HG03575 (cell line): Measurements from ENCODE around the gene PTPA.
"Not testable (repeated sequence)": the region's sequence is repeated elsewhere in the genome, so short reads cannot be mapped to it uniquely, and the experiment has no call there.

Experiments used
- ATAC-seq: cut with Tn5 transposase; IDR thresholded peaks from one replicate; pipeline ENCODE4 v1.9.1; 2021; ENCODE audit not compliant: unreplicated experiment, insufficient number of reproducible peaks, low FRiP score; ENCODE audit errors: extremely low read depth

Gene PTPA

DNA sequence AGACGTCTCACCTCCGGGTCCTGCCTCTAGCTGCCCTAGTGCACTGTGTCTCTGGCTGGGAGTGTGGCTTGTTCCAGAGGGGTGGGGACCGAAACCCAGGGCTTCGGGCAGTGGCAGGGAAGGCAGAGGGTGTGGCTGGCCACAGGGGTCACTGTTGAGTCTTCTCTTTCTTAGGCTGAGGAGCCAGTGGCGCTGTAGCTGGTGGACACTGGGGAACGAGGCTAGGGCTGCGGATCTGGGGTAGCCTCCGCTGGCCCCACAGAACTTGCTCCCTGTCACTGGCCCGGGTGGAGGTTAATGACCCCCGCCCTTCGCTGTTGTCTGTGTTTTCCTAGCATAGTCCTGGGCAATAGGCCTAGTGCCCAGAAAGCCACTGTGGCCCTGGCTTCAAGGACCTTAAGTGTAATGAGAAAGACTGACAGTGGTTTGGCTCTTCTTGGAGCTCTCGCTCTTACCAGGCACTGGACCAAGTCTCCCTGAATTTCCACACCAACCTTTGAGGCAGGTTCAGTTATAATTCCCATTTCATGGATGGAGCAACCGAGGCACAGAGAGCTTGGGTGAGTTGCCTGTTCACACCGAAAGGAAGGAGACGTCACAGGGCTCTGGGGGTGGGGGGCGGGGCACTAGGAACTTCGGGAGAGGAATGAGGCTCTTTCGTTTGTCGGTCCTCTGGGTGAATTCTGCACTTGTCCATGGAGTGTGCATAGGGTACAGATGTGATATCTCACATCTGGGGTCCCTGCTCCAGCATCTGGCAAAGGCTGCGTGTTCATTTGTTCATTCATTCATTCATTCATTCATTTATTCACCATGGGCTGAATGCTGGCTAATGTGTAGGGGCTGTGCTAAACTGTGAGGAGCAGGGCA lies 71.6 kb downstream of the PTPA start:
- no peak for ATAC-seq

DNA sequence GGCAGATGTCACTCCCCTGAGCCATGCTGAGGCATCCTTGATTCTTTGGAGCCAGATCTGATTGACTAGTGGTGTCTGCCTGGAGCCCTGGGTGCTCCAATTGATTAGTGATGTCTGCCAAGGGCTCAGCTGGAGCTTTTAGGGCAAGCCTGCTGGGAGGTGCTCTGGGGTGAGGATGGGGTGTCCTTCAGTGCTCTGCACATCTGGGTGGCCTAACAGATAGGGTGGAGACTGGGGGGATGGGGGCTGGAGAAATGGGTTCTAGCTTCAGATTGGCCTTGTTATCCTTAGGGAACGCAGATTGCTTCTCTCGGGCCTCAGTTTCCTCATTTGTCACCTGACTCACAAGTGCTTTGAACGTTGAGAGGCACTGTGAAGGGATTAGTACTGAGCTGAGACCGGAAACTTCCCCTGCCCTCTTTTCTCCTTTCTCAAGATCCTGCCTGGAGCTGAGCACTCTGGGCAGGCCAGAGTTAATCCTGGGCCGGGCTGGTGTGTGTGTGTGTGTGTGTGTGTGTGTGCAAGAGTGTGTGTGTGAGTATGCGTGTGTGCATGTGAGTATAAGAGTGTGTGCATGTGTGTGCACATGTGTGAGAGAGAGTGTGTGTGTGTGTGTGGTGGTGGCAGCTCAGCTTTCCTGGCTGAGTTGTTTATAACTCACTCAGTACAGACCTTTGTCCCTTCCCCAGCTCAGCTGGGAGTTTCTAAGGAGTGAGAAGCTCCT lies 72.4 kb downstream of the PTPA start:
- ATAC-seq = no peak

GRCh38 chr9:129184219-129184524 lies 73.0 kb downstream of the PTPA start:
- no peak for ATAC-seq

- no peak for ATAC-seq
These were observed 73.4 kb downstream of the PTPA start for GRCh38 chr9:129184596-129185122.

- ATAC-seq = no peak
These were observed 74.2 kb downstream of the PTPA start for GRCh38 chr9:129185402-129185801.

DNA sequence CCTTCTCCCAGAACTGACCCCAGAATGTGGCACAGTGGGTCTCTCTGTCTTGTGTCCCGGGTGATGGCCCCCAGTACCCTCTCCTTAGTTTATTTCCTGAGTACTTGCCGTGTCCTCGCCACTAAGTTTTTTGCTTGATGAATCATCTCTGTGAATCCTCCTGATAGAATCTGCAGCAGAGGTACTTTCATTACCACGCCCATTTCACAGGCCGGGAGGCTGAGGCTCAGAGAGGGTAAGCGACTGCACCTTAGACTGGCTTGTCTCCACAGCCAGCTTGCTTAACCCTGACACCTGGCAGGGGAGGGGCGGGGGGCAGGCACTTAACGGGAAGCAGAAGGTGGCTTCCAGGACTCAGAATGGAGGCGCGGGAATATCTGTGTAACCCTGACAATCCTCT lies 74.8 kb downstream of the PTPA start:
- ATAC-seq = no peak

- no peak for ATAC-seq
These were observed 75.8 kb downstream of the PTPA start for GRCh38 chr9:129187042-129187441.

GRCh38 chr9:129189971-129190370 lies 78.8 kb downstream of the PTPA start:
- not testable (repeated sequence) for ATAC-seq

- ATAC-seq = no peak
These were observed 80.0 kb downstream of the PTPA start for GRCh38 chr9:129191234-129191633.

- ATAC-seq = no peak
These were observed 82.4 kb downstream of the PTPA start for GRCh38 chr9:129193655-129194054.

DNA sequence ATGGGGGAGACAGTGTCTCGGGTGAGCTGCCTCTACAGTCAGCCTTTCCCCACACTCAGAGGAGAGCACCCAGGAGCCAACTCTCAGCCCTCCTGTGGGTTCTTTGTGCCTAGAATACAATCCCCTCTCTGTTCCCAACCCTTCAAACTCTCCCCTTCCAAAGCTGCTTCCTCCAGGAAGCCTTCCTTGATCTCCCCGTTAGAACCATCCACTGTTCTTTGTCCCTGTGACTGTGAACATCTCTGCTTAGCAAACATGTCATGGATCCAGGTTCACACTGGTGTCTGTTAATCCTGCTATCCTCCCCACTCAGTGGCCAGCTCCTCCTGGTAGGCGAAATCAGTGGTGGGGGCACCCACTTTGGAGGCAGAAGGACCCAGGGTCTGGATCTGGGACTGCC lies 83.0 kb downstream of the PTPA start:
- ATAC-seq = no peak

- ATAC-seq = no peak
These were observed 84.4 kb downstream of the PTPA start for GRCh38 chr9:129195606-129196005.

DNA sequence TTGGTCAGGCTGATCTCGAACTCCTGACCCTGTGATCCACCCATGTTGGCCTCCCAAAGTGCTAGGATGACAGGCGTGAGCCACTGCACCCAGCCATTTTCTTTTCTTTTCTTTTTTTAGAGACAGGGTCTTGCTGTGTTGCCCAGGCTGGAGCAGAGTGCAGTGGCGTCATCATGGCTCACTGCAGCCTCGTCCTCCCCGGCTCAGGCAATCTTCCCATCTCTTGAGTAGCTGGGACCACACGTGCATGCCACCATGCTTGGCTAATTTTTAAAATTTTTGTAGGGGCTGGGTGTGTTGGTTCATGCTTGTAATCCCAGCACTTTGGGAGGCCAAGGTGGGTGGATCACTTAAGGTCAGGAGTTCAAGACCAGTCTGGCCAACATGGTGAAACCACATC lies 85.8 kb downstream of the PTPA start:
- ATAC-seq = not testable (repeated sequence)

GRCh38 chr9:129197978-129198318 lies 86.7 kb downstream of the PTPA start:
- ATAC-seq = no peak
